GM12892 (cell line): Measurements from ENCODE around the gene GGTLC2.

Source experiments
- POLR2A ChIP-seq: IDR thresholded peaks from 2 replicates; pipeline ENCODE4 v1.6.1; 2011; ENCODE audit warnings: low read depth, low read length, control low read depth
- POLR2AphosphoS5 ChIP-seq: IDR thresholded peaks from 2 replicates; pipeline ENCODE4 v1.6.1; 2011; ENCODE audit warnings: low read depth, low read length, control low read depth
- TAF1 ChIP-seq: IDR thresholded peaks from 2 replicates; pipeline ENCODE4 v1.6.1; 2011; ENCODE audit warnings: low read depth, mild to moderate bottlenecking, control low read depth, low read length, borderline replicate concordance

DNA sequence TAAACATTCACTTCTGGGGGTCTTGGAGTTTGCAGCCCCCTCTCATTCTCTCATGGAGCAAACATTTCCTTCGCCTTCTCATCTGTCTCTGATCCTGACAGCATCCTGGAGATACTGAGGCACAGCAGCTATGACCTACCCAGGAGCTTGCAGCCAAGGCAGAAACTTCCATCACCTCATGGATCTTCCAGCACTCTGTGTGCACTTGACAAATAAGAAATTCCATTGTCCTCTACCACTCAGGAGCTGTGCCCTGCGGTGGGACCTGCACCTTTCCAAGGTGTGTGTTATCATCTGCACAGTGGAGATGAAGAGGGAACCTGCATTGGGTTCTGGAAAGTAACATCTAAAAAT is 49.1 kb downstream of the GGTLC2 start:
- TF ChIP-seq POLR2A, result no peak
- no peak for TF ChIP-seq POLR2AphosphoS5
- no peak for TF ChIP-seq TAF1
